GM23248 (cell line): ENCODE results near the gene GDF11.

Experiments
- EZH2 ChIP-seq: fragments of 200-600 bp; sonication (generic); IDR thresholded peaks from 2 replicates; pipeline ENCODE4 v1.6.1; 2018; ENCODE audit warnings: antibody characterized with exemption, mild to moderate bottlenecking; ENCODE audit not compliant: insufficient read depth, poor library complexity, severe bottlenecking
- EZH2phosphoT487 ChIP-seq: fragments of 200-600 bp; sonication (generic); IDR thresholded peaks from 2 replicates; pipeline ENCODE4 v1.6.1; 2018; ENCODE audit warnings: antibody characterized with exemption, moderate library complexity, mild to moderate bottlenecking, low read depth; ENCODE audit not compliant: insufficient read depth

DNA sequence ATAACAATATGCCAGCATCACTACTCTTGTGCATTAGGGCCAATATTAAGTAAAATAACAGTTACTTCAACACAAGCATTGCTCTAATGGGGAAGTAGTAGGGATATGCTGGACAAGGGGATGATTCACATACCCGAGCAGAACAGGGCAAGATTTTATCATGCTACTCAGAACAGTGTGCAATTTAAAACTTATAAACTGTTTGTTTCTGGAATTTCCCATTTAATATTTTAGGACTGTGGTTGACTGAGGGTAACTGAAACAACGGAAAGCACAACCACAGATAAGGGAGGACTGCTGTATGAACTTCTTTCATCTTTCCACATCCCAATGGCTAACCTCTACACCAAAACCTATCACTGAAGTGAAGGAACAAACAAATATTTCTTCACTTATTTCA, 37.8 kb downstream of the GDF11 start:
- no peak for TF ChIP-seq EZH2phosphoT487
- TF ChIP-seq EZH2 = no peak
